ENCODE measurements around the gene GJC2.

DNA sequence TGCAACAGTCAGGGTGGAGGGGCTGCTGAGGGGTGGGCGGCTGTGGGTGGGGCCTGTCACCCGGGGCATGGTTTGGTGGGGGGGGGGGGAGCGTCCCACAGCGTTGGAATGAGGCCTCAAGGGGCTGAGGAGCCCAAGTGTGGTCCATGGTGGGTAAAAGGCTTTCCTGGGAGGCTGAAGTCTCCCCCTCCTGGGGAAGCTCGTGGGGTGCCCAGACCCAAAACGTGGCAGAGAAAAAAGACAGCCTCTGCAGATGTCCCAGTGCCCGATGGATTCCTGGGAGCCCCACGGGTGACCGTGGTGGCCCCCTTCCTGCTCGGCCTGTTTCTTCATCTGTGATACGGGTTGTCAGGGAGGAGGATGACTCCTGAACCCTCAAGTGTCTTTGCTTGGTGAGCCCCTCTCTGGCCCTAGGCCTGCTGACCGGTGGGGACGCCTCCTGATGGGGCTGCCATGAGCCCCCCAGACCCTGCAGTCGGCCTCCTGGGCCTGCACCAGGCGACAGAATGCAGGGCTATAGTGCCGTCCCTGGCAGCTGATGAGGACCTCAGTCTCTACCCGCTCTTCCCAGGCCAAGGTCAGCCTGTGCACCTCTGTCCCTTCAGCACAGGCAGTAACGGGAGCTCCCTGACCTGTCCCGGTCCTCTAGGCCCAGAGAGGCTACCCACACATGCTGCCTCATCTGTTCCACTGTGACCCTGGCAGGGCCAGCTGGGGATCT is 59.3 kb downstream of the GJC2 start:
- TF ChIP-seq, protein P1, sequence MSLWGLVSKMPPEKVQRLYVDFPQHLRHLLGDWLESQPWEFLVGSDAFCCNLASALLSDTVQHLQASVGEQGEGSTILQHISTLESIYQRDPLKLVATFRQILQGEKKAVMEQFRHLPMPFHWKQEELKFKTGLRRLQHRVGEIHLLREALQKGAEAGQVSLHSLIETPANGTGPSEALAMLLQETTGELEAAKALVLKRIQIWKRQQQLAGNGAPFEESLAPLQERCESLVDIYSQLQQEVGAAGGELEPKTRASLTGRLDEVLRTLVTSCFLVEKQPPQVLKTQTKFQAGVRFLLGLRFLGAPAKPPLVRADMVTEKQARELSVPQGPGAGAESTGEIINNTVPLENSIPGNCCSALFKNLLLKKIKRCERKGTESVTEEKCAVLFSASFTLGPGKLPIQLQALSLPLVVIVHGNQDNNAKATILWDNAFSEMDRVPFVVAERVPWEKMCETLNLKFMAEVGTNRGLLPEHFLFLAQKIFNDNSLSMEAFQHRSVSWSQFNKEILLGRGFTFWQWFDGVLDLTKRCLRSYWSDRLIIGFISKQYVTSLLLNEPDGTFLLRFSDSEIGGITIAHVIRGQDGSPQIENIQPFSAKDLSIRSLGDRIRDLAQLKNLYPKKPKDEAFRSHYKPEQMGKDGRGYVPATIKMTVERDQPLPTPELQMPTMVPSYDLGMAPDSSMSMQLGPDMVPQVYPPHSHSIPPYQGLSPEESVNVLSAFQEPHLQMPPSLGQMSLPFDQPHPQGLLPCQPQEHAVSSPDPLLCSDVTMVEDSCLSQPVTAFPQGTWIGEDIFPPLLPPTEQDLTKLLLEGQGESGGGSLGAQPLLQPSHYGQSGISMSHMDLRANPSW (CRISPR knock-in tag; conservative IDR thresholded peaks at IDR 0.05; ENCODE audit: low read depth), result no peak
- TF ChIP-seq ZNF232 (CRISPR knock-in tag; IDR thresholded peaks at IDR 0.05), result no peak
- no peak for TF ChIP-seq RELA (CRISPR knock-in tag; IDR thresholded peaks at IDR 0.05; ENCODE audit: borderline replicate concordance)
